ENCODE data around the gene PRR30.
"Not testable (repeated sequence)": the region's sequence is repeated elsewhere in the genome, so short reads cannot be mapped to it uniquely, and the experiment has no call there.

Gene PRR30

DNA sequence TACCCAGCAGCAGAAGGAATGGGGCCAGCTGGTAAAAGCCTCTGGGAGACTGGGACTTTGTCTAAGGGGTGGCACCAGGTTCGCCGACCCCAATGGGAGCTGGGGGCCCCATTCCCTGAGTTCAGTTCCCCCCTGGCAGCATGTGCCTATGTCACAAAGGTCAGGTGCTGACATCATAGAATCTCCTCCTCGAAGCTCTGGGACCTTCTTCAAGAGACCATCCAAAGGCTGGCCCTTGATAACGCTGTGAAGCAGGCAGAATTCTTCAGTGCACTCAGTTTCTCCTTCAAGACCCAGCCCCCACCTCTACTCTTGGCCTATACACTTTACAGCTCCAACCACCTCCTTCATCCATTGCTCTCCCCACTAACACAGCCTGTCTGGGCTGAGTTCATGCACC is at the start of gene PRR30:
PRR30 (minus strand) TSS at position 101 of the 400 bp plus-strand sequence. CDS start 1,081 bp downstream, outside the sequence.
- no peak for DNase-seq

DNA sequence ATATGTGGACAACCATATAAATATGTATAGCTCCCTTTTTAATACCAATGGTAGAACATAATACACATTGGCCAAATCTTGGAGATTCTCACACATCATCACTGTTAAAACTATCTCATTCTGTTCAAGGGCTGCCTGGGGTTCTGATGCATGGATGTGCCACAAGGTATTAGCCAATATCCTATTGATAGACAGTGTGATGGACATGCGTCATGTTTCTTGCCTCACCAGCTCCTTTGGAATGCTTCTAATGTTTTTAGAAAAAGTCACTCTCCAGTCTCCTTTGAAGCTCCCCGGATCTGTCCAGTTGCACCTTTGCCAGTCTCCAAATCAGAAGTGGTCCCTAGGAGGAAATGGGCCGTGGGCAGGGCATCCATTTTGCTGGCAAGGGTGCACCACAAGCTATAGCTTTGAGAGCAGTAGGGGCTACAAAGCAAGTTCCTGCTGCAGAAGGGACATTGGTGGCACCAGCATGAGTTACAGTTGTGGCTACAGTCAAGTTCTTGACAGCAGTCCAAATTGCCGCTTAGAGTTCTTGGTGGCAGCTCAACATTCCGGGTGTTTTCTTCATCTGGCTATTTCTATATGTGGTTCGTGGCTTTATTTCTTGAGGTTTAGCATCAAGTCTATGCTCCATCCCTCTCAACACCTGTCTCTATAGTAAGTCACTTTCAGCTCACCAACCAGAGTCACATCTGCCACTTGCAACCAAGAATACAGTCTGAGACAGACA is 47.6 kb upstream of the PRR30 start:
- DNase-seq, result no peak

DNA sequence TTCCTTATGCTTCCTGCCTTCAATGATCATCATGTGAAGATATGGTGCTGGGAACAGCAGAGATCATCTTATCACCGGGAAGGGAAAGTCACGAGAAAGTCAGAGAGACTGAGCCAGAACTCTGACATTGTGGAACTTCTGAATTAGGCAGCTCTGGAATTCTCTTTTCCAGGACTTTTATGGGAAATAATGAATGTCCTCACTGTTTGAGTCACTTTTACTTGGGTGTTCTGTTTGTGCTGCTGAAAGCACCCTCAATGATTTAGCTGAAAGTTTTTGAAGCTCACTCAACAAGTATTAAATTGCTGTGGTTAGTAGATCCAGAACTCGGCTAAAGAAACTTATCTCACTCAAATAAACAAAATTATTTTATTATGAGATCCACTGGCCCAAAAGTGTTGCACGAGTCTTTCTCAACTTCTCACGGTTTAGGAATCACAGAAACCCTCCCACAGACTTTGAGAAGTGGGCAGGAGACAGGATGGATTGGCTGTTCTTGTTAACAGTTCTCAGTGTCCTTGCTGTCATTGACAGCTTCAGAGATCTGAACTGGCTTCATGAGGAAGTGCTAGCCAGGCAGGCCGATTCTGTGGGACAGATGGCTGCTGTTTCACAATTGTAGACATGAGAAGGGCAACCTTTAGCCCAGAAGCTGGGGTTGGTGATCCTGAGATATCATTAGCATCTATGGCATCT is 46.3 kb upstream of the PRR30 start:
- no peak for DNase-seq

- no peak for DNase-seq
These were observed 44.9 kb upstream of the PRR30 start for GRCh38 chr2:27184115-27184514.

DNA sequence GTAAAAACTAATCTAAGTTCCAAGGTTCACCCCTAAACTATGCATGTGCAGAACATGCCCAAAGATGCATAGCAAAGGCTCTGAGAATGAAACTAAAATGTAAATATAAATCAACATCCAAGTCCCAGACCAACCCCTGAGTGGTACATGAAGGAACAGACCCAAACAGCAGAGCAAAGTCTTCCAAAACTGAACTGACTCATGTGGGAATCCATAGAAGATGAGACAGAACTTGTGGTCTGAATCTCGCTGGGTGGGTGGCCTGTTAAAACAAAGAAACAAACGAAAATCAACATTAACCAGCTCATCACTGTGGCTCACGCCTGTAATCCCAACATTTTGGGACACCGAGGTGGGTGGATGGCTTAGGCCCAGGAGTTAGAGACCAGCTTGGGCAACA is 43.1 kb upstream of the PRR30 start:
- no peak for DNase-seq

DNA sequence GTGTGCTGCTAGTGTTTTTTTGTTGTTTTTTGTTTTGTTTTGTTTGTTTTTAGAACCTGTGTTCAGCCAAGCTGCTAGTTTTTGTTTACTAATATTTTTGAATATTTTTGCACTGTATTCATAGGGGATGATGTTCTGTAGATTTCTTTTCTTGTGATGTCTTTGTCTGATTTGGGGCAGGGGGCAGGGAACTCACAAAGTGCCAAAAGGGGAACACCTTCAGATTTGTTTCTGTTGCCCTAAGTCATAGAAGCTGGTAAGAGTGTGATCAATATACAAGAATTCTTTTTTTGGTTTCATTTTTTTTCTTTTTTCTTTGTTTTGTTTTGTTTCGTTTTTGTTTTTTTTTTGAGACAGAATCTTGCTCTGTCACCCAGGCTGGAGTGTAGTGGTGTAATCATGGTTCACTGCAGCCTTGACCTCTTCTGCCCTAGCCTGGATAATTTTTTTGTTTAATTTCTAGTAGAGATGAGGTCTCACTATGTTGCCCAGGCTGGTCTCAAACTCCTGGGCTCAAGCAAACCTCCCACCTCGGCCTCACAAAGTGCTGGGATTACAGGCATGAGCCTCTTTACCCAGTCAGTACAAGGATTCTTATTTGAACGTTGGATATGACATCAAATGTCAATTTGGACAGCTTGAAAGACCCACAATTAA is 40.3 kb upstream of the PRR30 start:
- DNase-seq, result no peak

- DNase-seq, result no peak
These were observed 39.3 kb upstream of the PRR30 start for GRCh38 chr2:27178469-27178868.

- DNase-seq, result no peak
These were observed 38.5 kb upstream of the PRR30 start for GRCh38 chr2:27177441-27178351.

- not testable (repeated sequence) for DNase-seq
These were observed 36.6 kb upstream of the PRR30 start for GRCh38 chr2:27175781-27176180.

- DNase-seq, result no peak
These were observed 36.1 kb upstream of the PRR30 start for GRCh38 chr2:27175330-27175729.

DNA sequence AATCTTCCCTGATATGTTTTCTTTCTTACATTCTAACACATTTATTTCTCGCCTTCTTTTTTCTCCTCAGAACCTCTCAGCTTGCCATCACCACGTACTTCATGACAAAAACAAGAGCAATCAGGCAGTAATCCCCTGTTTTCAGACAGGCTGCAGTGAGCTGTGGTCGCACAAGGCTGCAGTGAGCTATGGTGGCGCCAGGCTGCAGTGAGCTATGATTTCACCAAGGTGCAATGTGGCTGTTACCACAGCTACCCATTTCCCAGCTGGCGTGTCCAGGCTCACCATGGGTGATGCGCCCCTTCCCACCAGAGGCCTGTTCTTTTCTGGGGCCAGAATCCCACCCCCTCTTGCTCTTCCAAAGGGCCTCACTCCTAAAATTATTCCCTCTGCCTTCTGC is 35.4 kb upstream of the PRR30 start:
- no peak for DNase-seq

- DNase-seq, result no peak
These were observed 32.2 kb upstream of the PRR30 start for GRCh38 chr2:27171351-27171848.

DNA sequence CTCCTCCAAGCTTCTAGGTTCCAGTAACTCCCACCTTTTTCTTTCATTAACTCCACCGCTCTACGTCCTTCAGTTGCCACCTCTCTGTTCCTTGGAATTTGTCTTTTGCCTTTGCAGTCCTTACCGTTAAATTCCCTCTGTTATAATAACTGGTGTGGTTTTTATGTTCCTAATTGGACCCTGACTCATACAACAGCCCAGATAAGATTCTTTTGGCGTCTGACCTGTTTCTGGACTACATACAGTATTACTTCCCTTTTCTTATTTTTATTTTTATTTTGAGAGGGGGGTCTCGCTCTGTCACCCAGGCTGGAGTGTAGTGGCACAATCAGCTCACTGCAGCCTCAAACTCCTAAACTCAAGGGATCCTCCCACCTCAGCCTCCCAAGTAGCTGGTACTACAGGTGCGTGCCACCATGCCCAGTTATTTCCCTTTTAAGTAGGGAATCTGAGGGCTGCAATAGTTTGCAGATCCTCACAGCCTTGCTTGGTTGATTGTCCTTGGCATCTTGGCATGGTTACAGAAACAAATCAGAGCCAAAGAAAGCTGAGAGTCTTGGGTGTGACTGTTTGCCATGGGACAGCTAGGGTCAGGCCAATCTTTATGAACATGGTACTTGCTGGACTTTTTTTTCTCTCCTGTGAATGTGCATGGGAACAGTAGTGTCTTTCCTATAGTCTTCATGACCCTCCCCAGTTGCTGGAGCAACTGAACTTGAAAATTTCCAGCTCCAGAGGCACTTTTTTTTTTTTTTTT is 31.5 kb upstream of the PRR30 start:
- no peak for DNase-seq

DNA sequence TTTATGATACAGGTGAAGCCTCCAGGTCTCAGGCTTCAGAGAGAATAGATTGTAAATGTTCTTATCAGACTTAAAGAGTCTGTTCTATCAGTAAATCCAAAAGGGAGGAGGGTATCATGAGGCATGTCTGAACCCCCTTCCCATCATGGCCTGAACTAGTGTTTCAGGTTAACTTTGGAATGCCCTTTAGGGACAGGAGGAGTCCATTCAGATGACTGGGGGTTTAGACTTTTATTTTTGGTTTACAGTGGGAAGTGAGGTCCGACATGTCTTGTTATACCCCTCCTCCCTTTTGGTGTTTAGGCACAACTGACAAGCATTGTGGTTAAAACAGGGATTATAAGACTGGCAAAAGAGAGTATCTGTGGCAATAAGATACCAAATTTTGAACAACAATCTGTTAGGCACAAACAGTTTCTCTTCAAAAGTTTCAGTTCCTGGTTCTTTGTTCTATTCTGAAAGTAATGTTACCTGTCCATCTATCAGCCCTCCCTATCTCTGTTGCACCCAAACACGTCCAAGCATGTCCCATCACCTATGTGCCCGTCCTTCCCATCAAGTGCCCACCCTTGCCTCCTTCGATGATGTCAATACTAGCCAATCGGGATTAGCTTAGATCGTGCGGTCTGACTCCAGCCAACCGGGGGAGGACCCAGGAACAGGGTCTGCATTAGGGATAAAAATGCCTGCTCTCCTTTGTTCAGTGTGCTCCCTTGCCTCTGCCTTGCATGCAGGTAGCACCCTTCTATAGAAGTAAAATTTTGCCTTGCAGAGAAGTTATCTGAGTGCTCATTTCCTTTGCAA is 26.0 kb upstream of the PRR30 start:
- no peak for DNase-seq

GRCh38 chr2:27162151-27163121 is 23.2 kb upstream of the PRR30 start:
- no peak for DNase-seq

- no peak for DNase-seq
These were observed 21.0 kb upstream of the PRR30 start for GRCh38 chr2:27160191-27160590.

DNA sequence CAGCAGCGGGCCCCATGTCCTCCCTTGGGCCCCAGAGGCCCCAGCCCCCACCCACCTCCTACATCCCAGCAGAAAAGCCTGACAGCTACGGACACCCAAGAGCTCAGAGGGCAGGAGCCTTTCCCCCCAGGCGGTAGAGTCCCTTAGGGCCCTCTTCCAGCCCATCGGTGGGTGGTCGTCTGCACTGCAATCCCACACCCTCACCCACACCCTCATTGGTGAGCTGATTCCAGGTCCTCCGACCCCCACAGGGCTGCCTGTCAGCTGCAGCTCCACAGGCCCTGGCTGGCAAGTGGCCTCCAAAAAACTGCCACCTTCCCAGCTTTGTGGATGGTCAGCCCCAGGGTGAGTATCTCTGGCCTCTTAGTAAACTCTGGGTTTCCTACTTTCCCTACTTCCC is 20.1 kb upstream of the PRR30 start:
- no peak for DNase-seq

GRCh38 chr2:27158468-27158867 is 19.3 kb upstream of the PRR30 start:
- no peak for DNase-seq

GRCh38 chr2:27155069-27155520 is 15.9 kb upstream of the PRR30 start:
- DNase-seq, result no peak

GRCh38 chr2:27154488-27154887 is 15.3 kb upstream of the PRR30 start:
- no peak for DNase-seq
